Activated CD4-positive, CD25-positive, alpha-beta regulatory T cell treated with anti-CD3 and anti-CD28 coated beads, Interleukin-2, amount 50 U/mL, for 16 hours (primary cell): ENCODE measurements around the gene PTBP3.
A peak's percentile ranks its signal among the peaks of the same experiment; 100 is the strongest.
"Not testable (repeated sequence)": the region's sequence is repeated elsewhere in the genome, so short reads cannot be mapped to it uniquely, and the experiment has no call there.

Experiments
- DNase-seq: peaks from one replicate; pipeline ENCODE4 v3.0.0-alpha.2; 2020; ENCODE audit warnings: low read depth, low spot score

The PTBP3 gene

DNA sequence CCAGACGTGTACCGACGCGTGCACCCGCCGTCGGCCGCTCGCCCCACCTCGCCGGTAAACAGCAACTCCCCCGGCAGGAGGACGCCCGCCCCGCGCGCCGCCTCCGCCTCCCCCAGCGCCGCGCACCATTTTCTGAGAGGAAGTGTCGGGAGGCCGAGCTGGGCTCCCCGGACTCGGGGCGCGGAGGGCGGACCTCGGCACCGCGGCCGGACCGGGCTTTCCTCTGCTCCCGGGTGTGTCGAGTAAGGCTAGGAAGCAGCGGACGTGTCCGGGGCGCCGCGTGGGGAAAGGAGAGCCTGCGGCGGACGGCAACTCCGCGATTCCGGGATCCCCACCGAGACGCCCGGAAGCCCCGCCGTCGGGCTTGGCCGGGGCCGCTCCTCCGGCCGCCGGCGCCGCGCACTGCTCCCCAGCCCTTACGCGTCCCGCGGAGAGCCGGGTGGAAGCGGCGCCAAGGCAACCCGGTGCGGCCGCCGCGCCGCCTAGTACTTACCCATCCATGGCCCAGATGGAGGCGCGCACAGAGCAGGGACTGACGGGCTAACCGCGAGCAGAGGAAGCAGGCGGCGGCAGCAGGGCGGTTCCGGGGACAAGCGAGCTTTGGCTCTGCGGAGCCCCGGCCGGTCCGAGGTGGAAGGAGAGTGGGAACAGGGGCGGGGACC lies at the start of gene PTBP3:
Gene PTBP3 (minus strand): TSS at position 643 of the 662 bp plus-strand sequence. CDS start 35,754 bp downstream, outside the sequence.
- DNase-seq, result peak; percentile 59

DNA sequence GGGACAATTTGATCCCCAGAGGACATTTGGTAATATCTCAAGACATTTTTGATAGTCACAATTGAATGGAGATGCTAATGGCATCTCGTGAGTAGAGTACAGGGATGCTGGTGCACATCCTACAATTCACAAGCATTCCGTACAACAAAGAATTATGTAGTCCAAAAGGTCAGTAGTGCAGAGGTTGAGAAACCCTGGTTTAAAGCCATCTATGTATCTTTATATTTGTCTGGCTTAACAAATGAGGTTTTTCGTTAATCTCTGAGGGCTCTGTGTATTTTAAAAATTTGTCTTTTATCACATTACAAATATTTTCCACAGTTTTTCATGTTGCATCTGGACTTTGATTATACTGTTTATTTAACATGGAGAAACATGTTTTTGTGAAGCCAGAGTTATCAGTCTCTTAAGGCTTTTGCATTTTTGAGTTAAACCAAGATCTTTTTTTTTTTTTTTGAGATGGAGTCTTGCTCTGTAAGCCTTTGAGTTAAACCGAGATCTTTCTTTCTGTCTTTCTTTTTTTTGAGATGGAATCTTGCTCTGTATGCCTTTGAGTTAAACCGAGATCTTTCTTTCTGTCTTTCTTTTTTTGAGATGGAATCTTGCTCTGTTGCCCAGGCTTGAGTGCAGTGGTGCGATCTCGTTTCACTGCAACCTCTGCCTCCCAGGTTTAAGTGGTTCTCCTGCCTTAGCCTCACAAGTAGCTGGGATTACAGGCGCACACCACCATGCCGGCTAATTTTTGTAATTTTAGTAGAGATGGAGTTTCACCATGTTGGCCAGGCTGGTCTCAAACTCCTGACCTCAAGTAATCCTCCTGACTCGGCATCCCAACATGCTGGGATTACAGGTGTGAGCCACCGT lies 49.3 kb upstream of the PTBP3 start:
- DNase-seq, result no peak

GRCh38 chr9:112382066-112382465 lies 48.6 kb upstream of the PTBP3 start:
- no peak for DNase-seq

- no peak for DNase-seq
Observed at GRCh38 chr9:112380825-112381221, 47.4 kb upstream of the PTBP3 start.

GRCh38 chr9:112380102-112380824 lies 46.8 kb upstream of the PTBP3 start, which contains the start of gene HSDL2:
TSS of gene HSDL2 (plus strand) at chr9:112380108. CDS start at chr9:112380164, 56 bp downstream.
- no peak for DNase-seq

- peak; percentile 93 for DNase-seq
Observed at GRCh38 chr9:112379177-112380101, 46.0 kb upstream of the PTBP3 start.

DNA sequence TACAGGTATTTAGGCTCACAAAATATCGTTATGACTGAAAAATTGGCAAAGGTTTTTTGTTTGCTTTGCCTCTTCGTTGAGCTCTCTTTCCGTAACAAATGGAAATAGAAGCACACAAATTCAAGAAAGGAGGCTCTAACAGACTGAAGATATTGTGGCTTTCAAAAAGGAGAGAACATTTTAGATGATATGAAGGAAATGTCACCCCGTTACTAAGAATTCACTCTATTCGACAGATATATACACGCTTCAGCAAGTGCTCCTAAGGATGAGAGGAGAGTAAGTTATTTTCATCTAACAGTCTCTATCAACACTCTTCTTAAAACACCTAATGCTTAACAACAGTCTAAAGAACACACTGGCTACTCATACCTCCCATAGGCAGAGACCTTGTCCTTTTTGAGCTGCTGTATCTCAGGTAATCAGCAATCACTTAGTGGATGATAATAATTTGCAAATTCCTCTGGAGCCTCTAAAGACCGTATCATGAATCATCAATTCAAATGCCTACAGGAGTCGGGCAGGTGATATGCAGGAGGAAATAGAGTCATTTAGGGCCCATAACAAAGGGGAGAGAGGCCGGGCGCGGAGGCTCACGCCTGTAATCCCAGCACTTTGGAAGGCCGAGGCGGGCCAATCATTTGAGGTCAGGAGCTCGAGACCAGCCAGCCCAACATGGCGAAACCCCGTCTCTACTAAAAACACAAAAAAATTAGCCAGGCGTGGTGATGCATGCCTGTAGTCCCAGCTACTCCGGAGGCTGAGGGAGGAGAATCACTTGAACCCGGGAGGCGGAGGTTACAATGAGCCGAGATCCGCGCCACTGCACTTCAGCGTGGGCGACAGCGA lies 45.1 kb upstream of the PTBP3 start:
- no peak for DNase-seq

GRCh38 chr9:112377684-112378327 lies 44.4 kb upstream of the PTBP3 start:
- no peak for DNase-seq

GRCh38 chr9:112377087-112377486 lies 43.7 kb upstream of the PTBP3 start:
- DNase-seq, result no peak

DNA sequence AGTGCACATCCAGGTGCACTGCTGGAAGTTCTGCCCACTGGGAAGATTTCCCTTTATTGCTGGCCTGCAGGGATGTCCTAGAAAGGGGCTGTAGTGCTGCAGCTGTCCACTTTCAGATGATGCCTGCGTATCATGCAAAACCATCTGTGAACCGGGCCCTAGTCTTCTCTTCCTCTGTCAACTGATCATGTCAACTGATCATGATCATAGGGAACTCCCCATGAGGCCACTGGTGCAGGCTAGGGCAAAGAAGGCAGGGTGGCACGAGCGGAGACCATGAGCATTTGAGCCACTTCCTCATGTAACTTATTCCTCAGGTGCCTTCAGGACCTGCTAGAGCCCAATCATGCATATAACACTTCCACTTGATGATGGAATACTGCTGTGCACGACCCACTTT lies 41.9 kb upstream of the PTBP3 start:
- DNase-seq, result no peak

DNA sequence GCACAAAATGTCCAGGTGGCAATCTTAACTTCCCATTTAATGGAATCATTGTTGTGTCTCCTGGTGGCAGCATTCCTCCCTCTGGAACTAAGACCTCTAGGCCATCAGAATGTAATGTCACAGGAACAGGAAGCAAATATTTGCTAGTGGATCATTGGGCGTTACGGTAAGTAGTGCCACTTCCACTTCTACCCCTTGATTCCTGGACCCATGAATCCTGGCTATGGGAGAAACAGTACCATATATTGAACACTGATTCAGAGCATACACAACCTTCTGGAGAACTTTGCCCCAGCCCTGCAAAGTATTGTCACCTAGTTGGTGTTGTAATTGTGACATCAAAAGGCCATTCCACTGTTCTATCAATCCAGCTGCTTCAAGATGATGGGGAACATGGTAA lies 40.8 kb upstream of the PTBP3 start:
- DNase-seq, result not testable (repeated sequence)

DNA sequence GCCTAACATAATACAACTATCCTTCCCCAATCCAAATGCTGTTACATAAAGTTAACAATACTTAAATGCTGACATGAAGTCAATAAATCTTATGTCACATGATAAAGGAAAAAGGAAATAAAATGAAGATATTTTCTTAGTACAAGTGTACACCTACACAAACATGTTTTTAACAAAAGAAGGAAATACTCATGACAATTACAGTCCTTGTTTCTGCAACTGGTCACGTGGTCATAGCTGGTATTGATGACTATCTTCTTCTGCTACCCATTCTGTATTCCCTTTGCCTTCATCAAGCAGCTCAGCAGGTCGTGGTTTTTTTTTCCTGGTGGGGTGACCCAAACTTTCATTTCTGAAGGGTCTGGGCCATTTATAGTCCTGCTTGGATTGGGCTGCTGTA lies 40.2 kb upstream of the PTBP3 start:
- DNase-seq, result not testable (repeated sequence)

DNA sequence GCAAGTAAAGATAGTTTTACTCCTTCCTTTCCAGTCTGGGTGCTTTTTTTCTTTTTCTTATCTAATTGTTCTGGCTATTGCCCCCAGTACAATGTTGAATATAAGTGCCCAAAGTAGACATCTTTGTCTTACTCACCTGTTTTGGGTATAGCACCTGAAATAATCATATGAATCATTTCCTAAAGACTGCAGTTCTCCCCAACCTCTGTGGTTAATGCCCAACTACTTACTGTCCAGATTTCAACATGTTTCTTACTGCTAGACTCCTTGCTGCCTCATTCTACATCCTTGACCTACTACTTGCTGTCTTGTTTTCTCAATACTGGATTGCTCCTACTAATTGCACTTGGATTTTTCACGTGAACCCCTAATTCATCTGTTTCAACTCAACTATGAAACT lies 37.6 kb upstream of the PTBP3 start:
- DNase-seq, result no peak

DNA sequence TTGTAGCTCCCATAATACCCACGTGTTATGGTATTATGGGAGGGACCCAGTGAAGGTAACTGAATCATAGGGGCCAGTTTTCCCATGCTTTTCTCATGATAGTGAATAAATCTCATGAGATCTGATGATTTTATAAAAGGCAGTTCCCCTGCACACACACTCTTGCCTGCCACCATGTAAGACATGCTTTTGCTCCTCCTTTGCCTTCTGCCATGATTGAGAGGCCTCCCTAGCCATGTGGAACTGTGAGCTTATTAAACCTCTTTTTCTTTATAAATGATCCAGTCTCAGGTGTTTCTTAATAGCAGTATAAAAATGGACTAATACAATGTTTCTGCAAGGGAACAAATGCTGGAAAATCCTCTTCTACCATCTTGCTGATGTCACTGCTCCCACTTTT lies 36.4 kb upstream of the PTBP3 start:
- no peak for DNase-seq

- no peak for DNase-seq
Observed at GRCh38 chr9:112367465-112367864, 34.0 kb upstream of the PTBP3 start.

DNA sequence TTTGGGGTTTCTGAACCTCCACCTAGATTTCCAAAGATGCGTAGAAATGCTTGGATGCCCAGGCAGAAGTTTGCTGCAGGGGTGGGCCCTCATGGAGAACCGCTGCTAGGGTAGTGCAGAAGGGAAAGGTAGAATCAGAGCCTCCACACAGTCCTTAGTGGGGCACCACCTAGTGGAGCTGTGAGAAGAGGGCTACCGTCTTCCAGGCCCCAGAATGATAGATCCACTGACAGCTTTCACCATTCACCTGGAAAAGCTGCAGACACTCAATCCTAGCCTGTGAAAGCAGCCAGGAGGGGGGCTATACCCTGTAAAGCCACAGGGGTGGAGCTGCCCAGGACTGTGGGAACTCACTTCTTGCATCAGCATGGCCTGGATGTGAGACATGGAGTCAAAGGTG lies 33.2 kb upstream of the PTBP3 start:
- DNase-seq, result no peak

- DNase-seq, result not testable (repeated sequence)
Observed at GRCh38 chr9:112365257-112365656, 31.8 kb upstream of the PTBP3 start.

DNA sequence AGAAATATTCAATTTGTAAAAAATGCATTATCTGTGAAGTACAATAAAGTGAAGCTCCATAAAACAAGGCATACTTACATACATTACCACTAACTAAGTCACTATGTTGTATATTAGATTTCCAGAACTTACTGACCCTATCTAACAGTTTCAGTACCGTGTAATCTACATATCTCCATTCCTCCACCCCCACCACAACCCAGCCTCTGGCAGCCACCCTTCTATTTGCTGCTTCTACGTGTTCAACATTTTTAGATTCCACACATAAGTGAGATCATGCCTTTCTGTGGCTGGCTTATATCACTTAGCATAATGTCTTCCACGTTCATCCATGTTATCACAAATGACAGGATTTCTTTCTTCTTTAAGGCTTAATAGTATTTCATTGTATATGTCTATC lies 31.3 kb upstream of the PTBP3 start:
- DNase-seq, result no peak

DNA sequence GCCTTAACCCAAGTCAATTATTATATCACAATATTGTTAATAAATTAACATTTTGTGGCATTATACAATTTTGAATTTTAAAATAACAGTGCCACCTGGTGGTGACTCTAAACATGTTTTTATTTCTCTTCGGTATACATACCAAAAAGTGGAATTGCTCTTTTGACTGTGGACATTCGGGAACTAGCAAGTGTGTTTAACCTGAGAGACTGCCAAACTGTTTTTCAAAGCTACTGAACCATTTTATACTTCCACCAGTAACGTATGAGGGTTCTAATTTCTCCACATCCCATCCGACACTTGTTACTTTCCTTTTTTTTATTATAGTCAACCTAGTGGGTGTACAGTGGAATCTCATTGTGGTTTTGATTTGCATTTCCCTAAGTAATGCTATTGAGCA lies 28.2 kb upstream of the PTBP3 start:
- DNase-seq, result no peak
